Keratinocyte (primary cell): ENCODE results near the gene TTPAL. TPM values are rescaled to one million over a fixed set of nuclear protein-coding genes. Genes with fewer than 3 reads are reported as not detected.

Source experiments
- DNase-seq: peaks from one replicate; pipeline ENCODE4 v3.0.0-alpha.2; 2011; ENCODE audit warnings: low read depth, missing footprints, low spot score
- FAIRE-seq: peaks from 2 replicates; lab custom pipeline; 2011; peaks lifted over from hg19 to GRCh38; lab: Jason Lieb, UNC
- H2AFZ ChIP-seq: 2 replicates; pipeline ENCODE4 v1.6.0; 2012; ENCODE audit warnings: low read length, control low read depth, inconsistent platforms; ENCODE audit not compliant: control insufficient read depth
- H3K27ac ChIP-seq: 2 replicates; pipeline ENCODE4 v1.5.1; 2011; ENCODE audit warnings: low read length; ENCODE audit not compliant: control insufficient read depth, insufficient read depth
- H3K27me3 ChIP-seq: 3 replicates; pipeline ENCODE4 v1.6.0; 2011; ENCODE audit warnings: low read length; ENCODE audit not compliant: control insufficient read depth, insufficient read depth; ENCODE audit errors: extremely low read depth
- H3K36me3 ChIP-seq, 2 experiments: 2 replicates in 1 of 2; 3 replicates in 1 of 2; pipeline ENCODE4 v1.5.1; 2011; ENCODE audit warnings: low read length in 2 of 2, mild to moderate bottlenecking in 1 of 2; ENCODE audit not compliant: control insufficient read depth in 2 of 2, insufficient read depth in 2 of 2; ENCODE audit errors: extremely low read depth in 1 of 2
- H3K4me1 ChIP-seq: 3 replicates; pipeline ENCODE4 v1.5.1; 2011; ENCODE audit warnings: low read length; ENCODE audit not compliant: control insufficient read depth, insufficient read depth; ENCODE audit errors: extremely low read depth
- H3K4me2 ChIP-seq: 3 replicates; pipeline ENCODE4 v1.6.0; 2011; ENCODE audit warnings: low read depth, low read length; ENCODE audit not compliant: control insufficient read depth, insufficient read depth; ENCODE audit errors: extremely low read depth
- H3K4me3 ChIP-seq, 3 experiments: fragments of 200-600 bp in 1 of 3; sonication (generic) in 1 of 3; 2 replicates in 2 of 3; 3 replicates in 1 of 3; pipeline ENCODE4 v1.5.1; 2011 to 2016; ENCODE audit warnings: low read length in 3 of 3, mild to moderate bottlenecking in 3 of 3, control low read depth in 2 of 3, inconsistent platforms in 1 of 3, low read depth in 1 of 3, mixed read lengths in 1 of 3, mixed run types in 1 of 3, moderate library complexity in 1 of 3; ENCODE audit not compliant: control insufficient read depth in 2 of 3, insufficient read depth in 2 of 3; ENCODE audit errors: extremely low read depth in 1 of 3
- H3K79me2 ChIP-seq: 2 replicates; pipeline ENCODE4 v1.6.0; 2012; ENCODE audit warnings: low read length; ENCODE audit not compliant: control insufficient read depth, insufficient read depth
- H3K9ac ChIP-seq: 3 replicates; pipeline ENCODE4 v1.6.0; 2011; ENCODE audit warnings: low read length; ENCODE audit not compliant: control insufficient read depth, insufficient read depth; ENCODE audit errors: extremely low read depth
- H3K9me1 ChIP-seq: 3 replicates; pipeline ENCODE4 v1.6.0; 2011; ENCODE audit warnings: low read length; ENCODE audit not compliant: control insufficient read depth, insufficient read depth; ENCODE audit errors: extremely low read depth
- H3K9me3 ChIP-seq: 2 replicates; pipeline ENCODE4 v1.5.1; 2012; ENCODE audit warnings: low read depth, low read length; ENCODE audit not compliant: control insufficient read depth
- H4K20me1 ChIP-seq: 3 replicates; pipeline ENCODE4 v1.6.0; 2011; ENCODE audit warnings: low read length; ENCODE audit not compliant: control insufficient read depth, insufficient read depth; ENCODE audit errors: extremely low read depth
- EZH2 ChIP-seq: IDR thresholded peaks from one replicate; pipeline ENCODE4 v1.6.1; 2012; ENCODE audit warnings: inconsistent platforms, mild to moderate bottlenecking, low read length, moderate library complexity
- dilution Hi-C: fragments of 300-500 bp; cut with MboI; formaldehyde crosslinking; loops from one replicate; pipeline ENCODE4 v1.7.0; 2020; ENCODE audit warnings: low sequenced_read_pairs; ENCODE audit not compliant: extremely low pct_ligation_motif_present
- polyA plus RNA-seq, 5 experiments: library from polyadenylated mRNA; depleted of rRNA in 3 of 5; stranded (reverse) in 3 of 5; stranded (forward) in 1 of 5; unstranded in 1 of 5; fragments of >200 nt; gene quantifications; 1 replicate in 1 of 5; 2 replicates in 3 of 5; 3 replicates in 1 of 5; pipeline versions ENCODE4 v1.2.1 to v1.2.3, GENCODE V29; 2011 to 2012; ENCODE audit warnings: missing spikeins in 2 of 5, low read depth in 1 of 5, low replicate concordance in 1 of 5
- TF ChIP-seq, protein P1 (sequence below), 3 experiments: IDR thresholded peaks in 1 of 3; conservative IDR thresholded peaks in 1 of 3; optimal IDR thresholded peaks in 1 of 3; 2 replicates in 2 of 3; 3 replicates in 1 of 3; pipeline versions ENCODE3 to v1.5.1; 2011; ENCODE audit warnings: low read length in 3 of 3, mild to moderate bottlenecking in 3 of 3, moderate library complexity in 2 of 3, control low read depth in 1 of 3, inconsistent platforms in 1 of 3; ENCODE audit not compliant: insufficient read depth in 2 of 3; ENCODE audit errors: extremely low read depth in 1 of 3

Gene TTPAL
- polyA plus RNA-seq, 1 donor (not counting 4 experiments of a cell fraction or from before 2014, with no cell fraction given): 20.0 TPM

DNA sequence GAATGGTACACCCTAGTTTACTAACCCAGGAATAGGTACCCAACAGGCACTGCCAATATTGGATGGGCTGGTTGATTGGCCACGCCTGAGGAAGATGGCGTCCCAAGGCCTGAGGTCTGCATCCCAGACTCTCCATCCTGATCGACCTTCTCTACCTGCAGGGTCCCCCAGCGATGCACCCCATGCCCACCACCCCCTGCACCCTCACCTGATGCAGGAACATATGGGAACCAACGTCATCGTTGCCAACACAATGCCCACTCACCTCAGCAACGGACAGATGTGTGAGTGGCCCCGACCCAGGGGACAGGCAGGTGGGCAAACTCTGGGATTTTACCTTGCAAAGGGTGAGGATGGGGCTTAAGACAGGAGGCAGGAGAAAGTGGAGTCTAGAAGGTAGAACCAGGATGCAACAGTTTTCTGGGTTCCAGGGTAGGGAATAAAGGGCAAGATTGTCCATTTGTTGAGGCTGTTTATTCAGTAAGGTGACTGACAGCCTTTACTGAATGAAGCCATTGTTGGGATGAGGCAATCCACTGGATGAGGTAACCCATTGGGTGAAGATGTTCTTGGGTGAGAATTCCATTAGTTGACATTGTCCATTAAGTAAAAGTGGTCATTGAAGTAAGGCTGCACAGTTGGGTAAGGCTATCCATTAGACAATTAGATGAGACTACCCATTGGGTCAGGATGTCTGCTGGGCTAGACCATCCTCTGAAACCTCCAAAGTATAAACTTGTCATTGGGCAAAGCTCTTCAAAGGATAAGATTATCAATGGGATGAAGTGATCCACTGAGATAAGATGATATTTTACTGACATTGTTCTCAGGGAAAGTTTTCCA lies 47.3 kb upstream of the TTPAL start:
- no peak for DNase-seq
- H3K9ac ChIP-seq: no peak overlapping the region
- TF ChIP-seq, protein P1, sequence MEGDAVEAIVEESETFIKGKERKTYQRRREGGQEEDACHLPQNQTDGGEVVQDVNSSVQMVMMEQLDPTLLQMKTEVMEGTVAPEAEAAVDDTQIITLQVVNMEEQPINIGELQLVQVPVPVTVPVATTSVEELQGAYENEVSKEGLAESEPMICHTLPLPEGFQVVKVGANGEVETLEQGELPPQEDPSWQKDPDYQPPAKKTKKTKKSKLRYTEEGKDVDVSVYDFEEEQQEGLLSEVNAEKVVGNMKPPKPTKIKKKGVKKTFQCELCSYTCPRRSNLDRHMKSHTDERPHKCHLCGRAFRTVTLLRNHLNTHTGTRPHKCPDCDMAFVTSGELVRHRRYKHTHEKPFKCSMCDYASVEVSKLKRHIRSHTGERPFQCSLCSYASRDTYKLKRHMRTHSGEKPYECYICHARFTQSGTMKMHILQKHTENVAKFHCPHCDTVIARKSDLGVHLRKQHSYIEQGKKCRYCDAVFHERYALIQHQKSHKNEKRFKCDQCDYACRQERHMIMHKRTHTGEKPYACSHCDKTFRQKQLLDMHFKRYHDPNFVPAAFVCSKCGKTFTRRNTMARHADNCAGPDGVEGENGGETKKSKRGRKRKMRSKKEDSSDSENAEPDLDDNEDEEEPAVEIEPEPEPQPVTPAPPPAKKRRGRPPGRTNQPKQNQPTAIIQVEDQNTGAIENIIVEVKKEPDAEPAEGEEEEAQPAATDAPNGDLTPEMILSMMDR (optimal IDR thresholded peaks at IDR 0.05 in 1 of 3, IDR thresholded peaks at IDR 0.05 in 1 of 3, conservative IDR thresholded peaks at IDR 0.05 in 1 of 3; ENCODE audit: extremely low read depth in 1 of 3, insufficient read depth in 2 of 3, low read length in 3 of 3): no peak
- no peak for TF ChIP-seq EZH2
- peaks cover 5% of the 10 kb centered on the region for H3K4me1 ChIP-seq
- no peak overlapping the region for H3K27ac ChIP-seq
- H3K9me3 ChIP-seq: no peaks in the 10 kb centered on the region
- no peaks in the 10 kb centered on the region for H4K20me1 ChIP-seq
- no peaks in the 10 kb centered on the region for H3K9me1 ChIP-seq
- H3K27me3 ChIP-seq: peaks cover 10% of the 10 kb centered on the region
- no peak overlapping the region for H3K4me3 ChIP-seq
- dilution Hi-C loops: no loop called here
- FAIRE-seq: no peak
- no peaks in the 10 kb centered on the region for H3K36me3 ChIP-seq
- no peak overlapping the region for H3K4me2 ChIP-seq
- no peak overlapping the region for H2AFZ ChIP-seq
- no peaks in the 10 kb centered on the region for H3K79me2 ChIP-seq

DNA sequence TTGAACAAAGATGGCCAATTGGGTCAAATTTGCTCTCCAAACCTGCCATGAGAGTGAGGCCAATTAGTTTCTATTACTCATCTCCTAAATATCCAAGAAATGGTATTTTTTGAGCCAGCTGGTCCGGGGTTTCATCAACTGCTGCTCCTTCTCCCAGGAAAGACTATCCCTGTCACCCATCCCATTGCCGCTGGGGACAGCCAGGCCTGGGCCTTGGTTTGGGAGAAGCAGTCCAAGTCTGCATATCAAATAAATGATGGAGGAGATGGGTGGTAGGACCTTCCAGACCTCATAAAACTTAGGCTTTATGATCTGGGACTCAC lies 46.7 kb upstream of the TTPAL start:
- dilution Hi-C loops: no loop called here
- no peak overlapping the region for H3K4me3 ChIP-seq
- no peaks in the 10 kb centered on the region for H3K9me3 ChIP-seq
- no peak overlapping the region for H3K4me2 ChIP-seq
- FAIRE-seq (no peak), DNase-seq (no peak)
- no peak overlapping the region for H3K9ac ChIP-seq
- TF ChIP-seq, protein P1 (optimal IDR thresholded peaks at IDR 0.05 in 1 of 3, IDR thresholded peaks at IDR 0.05 in 1 of 3, conservative IDR thresholded peaks at IDR 0.05 in 1 of 3; ENCODE audit: extremely low read depth in 1 of 3, insufficient read depth in 2 of 3, low read length in 3 of 3): no peak
- TF ChIP-seq EZH2: no peak
- no peaks in the 10 kb centered on the region for H3K36me3 ChIP-seq
- peaks cover 15% of the 10 kb centered on the region for H3K27me3 ChIP-seq
- H3K79me2 ChIP-seq: no peaks in the 10 kb centered on the region
- H3K4me1 ChIP-seq: no peaks in the 10 kb centered on the region
- H4K20me1 ChIP-seq: no peaks in the 10 kb centered on the region
- no peak overlapping the region for H3K27ac ChIP-seq
- H3K9me1 ChIP-seq: no peaks in the 10 kb centered on the region
- H2AFZ ChIP-seq: no peak overlapping the region
